Ramos (cell line): Measurements from ENCODE around the gene FBP1.
"Not testable (repeated sequence)": the region's sequence is repeated elsewhere in the genome, so short reads cannot be mapped to it uniquely, and the experiment has no call there.

Experiments
- in situ Hi-C: fragments of 300-500 bp; cut with MboI; formaldehyde crosslinking; loops from one replicate; pipeline ENCODE4 v1.14.3; 2022; ENCODE audit warnings: low sequenced_read_pairs; ENCODE audit not compliant: unreplicated experiment

The FBP1 gene

DNA sequence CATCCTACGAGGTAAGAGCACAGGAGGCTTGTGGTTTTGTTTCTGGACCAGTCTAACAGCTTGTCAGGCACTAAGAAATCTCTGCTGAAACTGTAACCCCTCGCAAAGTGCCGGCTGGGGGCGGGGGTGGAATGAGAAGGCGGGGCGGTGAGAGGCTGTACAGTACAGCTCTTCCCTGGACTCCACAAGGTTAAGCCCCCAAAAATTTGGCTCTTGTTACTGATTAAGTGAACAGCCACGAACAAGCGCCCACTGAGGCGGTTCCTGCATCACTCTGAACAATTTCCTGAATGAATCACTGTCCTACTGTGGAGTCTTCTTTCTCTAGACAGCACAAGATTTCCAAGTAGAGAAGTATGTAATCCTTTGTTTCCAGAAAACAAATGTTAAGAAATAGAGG, 52.5 kb downstream of the FBP1 start:
- in situ Hi-C loops = loop anchor here (25.0 kb wide), 1 partner anchor 525 kb away; no protein-coding TSS in a partner anchor

DNA sequence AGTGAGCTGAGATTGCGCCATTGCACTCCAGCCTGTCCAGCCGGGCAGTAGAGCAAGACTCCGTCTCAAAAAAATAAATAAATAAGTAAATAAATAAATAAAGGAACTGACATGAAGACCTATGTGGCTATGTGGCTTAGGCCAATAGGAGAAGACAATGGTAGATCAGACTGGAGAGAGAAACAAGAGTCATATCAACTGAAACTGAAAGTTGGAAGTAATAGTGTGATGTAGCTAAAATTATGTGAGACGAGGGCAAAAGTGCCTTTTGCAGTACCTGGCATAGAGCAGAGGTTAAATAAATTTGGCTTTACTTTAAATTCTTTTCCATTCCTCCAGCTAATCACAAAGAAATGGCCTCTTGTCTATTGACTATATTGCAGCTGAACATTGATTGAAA, 53.0 kb downstream of the FBP1 start:
- in situ Hi-C loops = loop anchor here (25.0 kb wide), 1 partner anchor 524 kb away; no protein-coding TSS in a partner anchor

GRCh38 chr9:94584555-94584954, 54.8 kb downstream of the FBP1 start:
- in situ Hi-C loops = loop anchor here (25.0 kb wide), 1 partner anchor 522 kb away; no protein-coding TSS in a partner anchor

DNA sequence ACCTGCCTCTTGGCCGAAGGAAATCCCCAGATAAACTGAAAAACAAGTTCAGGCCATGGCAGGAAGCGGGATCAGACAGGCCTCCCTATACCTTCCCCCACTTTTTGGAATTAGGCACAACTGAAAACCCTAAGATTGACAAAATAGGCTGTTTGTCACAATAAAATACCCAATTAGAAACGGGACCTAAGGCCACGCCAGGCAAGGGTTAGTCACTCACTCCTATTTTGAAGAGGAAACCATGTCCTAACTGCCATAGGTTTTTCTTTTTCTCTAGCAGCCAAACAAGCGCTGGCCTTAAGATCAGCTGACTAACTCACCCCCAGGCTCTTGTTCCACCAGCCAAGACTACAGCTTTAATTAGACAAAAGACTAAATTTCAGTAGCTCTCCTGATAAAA, 57.6 kb downstream of the FBP1 start:
- in situ Hi-C loops = loop anchor here (25.0 kb wide), 1 partner anchor 519 kb away; no protein-coding TSS in a partner anchor

- in situ Hi-C loops = loop anchor here (25.0 kb wide), 1 partner anchor 515 kb away; no protein-coding TSS in a partner anchor
Measured at GRCh38 chr9:94577571-94577970, 61.7 kb downstream of the FBP1 start.

GRCh38 chr9:94577036-94577435, 62.3 kb downstream of the FBP1 start:
- in situ Hi-C loops = loop anchor here (25.0 kb wide), 1 partner anchor 515 kb away; no protein-coding TSS in a partner anchor

- in situ Hi-C loops = loop anchor here (25.0 kb wide), 1 partner anchor 514 kb away; no protein-coding TSS in a partner anchor
Measured at GRCh38 chr9:94576131-94576530, 63.2 kb downstream of the FBP1 start.

- in situ Hi-C loops = no loop called here
Measured at GRCh38 chr9:94568972-94569712, 70.2 kb downstream of the FBP1 start.

- in situ Hi-C loops = no loop called here
Measured at GRCh38 chr9:94568250-94568889, 70.9 kb downstream of the FBP1 start.

DNA sequence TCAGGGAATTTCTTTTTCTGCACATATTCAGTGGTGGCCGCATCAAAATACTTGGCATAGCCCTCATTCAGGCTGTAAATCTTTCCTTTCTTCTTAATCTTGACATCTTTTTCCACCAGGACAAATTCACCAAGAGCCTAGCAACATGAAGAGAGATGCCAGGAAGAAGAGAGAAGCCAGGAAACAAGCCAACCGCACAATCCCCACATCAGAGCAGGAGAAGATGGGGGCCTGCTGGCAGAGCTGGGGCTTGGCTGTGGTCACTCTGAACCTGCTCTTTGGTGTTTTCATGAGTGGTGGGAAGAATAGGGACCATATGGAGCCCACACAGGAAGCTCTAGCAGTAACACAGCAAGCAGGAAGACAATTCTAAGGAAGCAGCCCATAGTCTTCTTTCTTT, 72.0 kb downstream of the FBP1 start:
- in situ Hi-C loops = no loop called here

DNA sequence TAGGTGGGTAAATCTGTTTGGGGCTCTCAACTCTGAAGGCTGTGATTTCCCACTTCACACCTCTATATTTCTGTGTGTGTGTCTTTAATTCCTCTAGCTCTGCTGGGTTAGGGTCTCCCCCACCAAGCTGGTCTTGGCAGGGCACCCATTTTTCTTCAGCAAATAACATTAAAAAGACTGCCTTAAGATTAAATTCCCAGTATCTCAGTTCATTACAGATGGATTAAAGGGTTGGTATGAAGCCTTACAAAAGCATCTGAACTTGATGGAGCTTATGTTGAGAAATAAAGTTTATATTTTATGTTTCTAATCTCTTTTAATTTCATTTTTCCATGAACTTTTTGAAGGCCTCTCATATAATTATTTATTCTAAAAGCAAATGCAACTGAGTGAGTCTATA, 72.8 kb downstream of the FBP1 start:
- in situ Hi-C loops = no loop called here

- in situ Hi-C loops = not testable (repeated sequence)
Measured at GRCh38 chr9:94564279-94564678, 75.0 kb downstream of the FBP1 start.

GRCh38 chr9:94563548-94563947, 75.8 kb downstream of the FBP1 start:
- in situ Hi-C loops = no loop called here

DNA sequence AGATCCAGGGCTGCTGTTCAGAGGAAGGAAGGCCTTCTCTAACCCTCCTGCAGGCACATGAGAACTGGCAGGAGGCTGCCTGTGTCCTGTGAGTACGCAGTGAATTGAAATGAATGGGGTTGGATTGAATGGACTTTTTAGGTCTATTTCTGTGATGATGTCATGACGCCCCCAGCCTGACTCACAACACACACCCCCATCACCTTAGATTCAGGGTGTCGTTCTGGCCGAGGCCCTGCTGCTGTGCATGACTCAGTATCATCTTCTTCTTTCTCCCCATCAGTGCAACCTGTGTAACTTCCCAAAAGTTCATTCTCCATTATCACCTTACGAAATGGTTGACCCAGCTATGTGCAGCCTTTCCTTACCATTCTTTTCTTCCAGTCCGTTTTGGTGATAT, 79.1 kb downstream of the FBP1 start:
- in situ Hi-C loops = no loop called here

DNA sequence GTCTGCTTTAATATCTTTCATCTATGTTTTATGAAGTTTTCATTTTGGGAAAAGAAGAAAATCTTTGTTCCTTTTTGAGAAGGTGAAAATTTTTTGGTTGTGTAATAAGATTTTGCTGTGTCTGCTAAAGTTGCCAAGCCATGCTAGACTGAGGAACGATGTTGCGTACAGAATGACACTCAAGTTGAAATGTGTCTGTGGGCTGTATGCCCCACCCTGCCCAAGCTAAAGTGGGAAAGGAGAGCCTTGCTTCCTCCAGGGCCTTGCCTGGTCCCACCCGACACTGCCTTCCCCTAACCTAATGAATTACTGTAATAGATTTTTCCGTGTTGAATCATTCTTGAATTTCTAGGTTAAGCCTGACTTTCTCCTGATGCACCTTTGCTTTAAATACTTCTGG, 81.9 kb downstream of the FBP1 start:
- in situ Hi-C loops = no loop called here

DNA sequence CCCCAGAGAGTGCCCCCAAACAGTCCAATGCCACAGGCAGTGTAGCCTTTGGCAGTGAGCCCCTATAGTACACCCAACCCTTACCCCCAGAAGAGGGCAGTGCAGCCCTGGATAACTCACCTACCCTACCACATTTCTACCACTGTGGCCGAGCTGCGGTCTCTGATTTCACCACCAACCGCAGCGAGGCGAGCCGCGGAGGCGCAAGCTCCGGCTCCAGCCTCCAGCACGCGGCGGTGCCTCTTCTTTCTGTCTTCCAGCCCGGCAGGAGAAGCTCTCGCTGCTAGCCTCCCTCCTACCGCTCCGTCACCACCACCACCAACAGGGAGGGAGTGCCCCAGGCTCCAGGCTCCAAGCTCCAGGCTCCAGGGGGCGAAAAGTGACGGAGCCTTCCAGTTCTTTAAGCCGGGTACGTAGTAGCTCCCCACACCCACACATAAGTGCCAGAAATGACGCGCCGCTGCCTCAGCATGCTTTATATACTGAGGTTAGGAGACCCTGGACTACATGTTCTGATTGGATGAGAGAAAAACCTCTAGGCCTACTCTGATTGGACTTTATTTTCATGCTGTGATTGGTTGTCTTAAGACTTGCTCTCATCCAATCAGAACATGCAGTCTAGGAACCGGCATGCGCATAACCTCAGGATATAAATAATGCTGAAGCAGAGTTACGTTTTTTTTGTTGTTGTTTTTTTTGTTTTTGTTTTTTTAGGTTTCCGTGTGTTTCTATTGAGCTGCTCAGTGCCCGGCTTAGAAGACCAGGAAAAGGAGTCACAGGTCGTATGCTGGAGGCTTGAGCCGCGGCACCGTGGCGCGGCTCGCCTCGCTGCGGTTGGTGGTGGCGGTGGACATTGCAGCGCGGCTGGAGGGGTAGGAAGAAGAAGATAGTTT, 84.6 kb downstream of the FBP1 start, which contains the start of gene PCAT7:
PCAT7 (plus strand) TSS at position 645 of the 893 bp plus-strand sequence.
- in situ Hi-C loops = no loop called here

- in situ Hi-C loops = no loop called here
Measured at GRCh38 chr9:94554078-94554438, 85.3 kb downstream of the FBP1 start.
